ENCODE data around the gene SHC2.

GRCh38 chr19:447064-447426, 13.8 kb downstream of the SHC2 start:
- TF ChIP-seq EZH2 (IDR thresholded peaks at IDR 0.05; ENCODE audit: borderline replicate concordance, low read depth, low read length, severe bottlenecking) = no peak
- TF ChIP-seq, protein P1, sequence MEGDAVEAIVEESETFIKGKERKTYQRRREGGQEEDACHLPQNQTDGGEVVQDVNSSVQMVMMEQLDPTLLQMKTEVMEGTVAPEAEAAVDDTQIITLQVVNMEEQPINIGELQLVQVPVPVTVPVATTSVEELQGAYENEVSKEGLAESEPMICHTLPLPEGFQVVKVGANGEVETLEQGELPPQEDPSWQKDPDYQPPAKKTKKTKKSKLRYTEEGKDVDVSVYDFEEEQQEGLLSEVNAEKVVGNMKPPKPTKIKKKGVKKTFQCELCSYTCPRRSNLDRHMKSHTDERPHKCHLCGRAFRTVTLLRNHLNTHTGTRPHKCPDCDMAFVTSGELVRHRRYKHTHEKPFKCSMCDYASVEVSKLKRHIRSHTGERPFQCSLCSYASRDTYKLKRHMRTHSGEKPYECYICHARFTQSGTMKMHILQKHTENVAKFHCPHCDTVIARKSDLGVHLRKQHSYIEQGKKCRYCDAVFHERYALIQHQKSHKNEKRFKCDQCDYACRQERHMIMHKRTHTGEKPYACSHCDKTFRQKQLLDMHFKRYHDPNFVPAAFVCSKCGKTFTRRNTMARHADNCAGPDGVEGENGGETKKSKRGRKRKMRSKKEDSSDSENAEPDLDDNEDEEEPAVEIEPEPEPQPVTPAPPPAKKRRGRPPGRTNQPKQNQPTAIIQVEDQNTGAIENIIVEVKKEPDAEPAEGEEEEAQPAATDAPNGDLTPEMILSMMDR (IDR thresholded peaks at IDR 0.05; ENCODE audit: extremely low read depth in 1 of 2, insufficient read depth in 1 of 2, low read depth in 1 of 2, low read length in 2 of 2) = no peak

Data from endothelial cell of umbilical vein (primary cell).